ENCODE data around the gene BEX4.

DNA sequence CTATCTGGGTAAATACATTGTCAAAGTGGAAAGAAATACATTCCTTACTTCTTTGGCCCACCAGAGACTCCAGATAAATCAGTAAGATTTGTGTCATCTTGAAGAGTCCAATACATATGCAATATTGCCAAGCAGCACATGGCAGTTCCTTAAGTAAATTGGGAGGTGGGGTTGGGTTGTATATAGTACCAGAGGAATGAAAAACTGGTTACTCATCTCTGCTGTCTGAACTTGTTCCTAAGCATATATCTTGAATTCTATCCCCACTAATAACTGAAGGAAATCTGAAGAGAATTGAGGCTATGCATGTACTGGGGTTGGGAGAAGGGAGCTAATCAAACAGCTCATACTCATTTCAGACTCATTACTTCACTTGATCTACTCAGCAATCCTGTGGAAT, 25.2 kb downstream of the BEX4 start:
- no peak for TF ChIP-seq POLR2A (IDR thresholded peaks at IDR 0.05)
- TF ChIP-seq, protein P1, sequence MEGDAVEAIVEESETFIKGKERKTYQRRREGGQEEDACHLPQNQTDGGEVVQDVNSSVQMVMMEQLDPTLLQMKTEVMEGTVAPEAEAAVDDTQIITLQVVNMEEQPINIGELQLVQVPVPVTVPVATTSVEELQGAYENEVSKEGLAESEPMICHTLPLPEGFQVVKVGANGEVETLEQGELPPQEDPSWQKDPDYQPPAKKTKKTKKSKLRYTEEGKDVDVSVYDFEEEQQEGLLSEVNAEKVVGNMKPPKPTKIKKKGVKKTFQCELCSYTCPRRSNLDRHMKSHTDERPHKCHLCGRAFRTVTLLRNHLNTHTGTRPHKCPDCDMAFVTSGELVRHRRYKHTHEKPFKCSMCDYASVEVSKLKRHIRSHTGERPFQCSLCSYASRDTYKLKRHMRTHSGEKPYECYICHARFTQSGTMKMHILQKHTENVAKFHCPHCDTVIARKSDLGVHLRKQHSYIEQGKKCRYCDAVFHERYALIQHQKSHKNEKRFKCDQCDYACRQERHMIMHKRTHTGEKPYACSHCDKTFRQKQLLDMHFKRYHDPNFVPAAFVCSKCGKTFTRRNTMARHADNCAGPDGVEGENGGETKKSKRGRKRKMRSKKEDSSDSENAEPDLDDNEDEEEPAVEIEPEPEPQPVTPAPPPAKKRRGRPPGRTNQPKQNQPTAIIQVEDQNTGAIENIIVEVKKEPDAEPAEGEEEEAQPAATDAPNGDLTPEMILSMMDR (IDR thresholded peaks at IDR 0.05) = no peak

Measured in heart left ventricle (tissue), 13 donors.